GM12878 (cell line): ENCODE results near the gene YARS1. TPM values are rescaled to one million over a fixed set of nuclear protein-coding genes. Genes with fewer than 3 reads are reported as not detected.

ENCODE experiments used
- BCLAF1 ChIP-seq: fragments of 450-650 bp; IDR thresholded peaks from 2 replicates; pipeline ENCODE4 v1.6.1; 2017; ENCODE audit warnings: antibody characterized with exemption, mild to moderate bottlenecking, moderate library complexity
- E2F8 ChIP-seq: fragments of 450-650 bp; IDR thresholded peaks from 2 replicates; pipeline ENCODE4 v1.6.1; 2018; ENCODE audit warnings: mild to moderate bottlenecking, low read depth, moderate library complexity; ENCODE audit not compliant: partially characterized antibody
- FOXK2 ChIP-seq: fragments of 450-650 bp; IDR thresholded peaks from 2 replicates; pipeline ENCODE4 v1.6.1; 2017; ENCODE audit warnings: mild to moderate bottlenecking, moderate library complexity
- HDAC6 ChIP-seq: fragments of 200-600 bp; sonication (generic); IDR thresholded peaks from one replicate; pipeline ENCODE4 v1.8.0; 2017; ENCODE audit warnings: antibody characterized with exemption; ENCODE audit not compliant: unreplicated experiment
- KDM1A ChIP-seq: fragments of 200-600 bp; sonication (generic); IDR thresholded peaks from 2 replicates; pipeline ENCODE4 v1.6.1; 2016; ENCODE audit warnings: borderline replicate concordance
- PAX5 ChIP-seq: IDR thresholded peaks from 2 replicates; pipeline ENCODE4 v1.6.1; 2011; ENCODE audit warnings: low read depth, low read length, borderline replicate concordance
- PAX8 ChIP-seq: fragments of 450-650 bp; IDR thresholded peaks from 2 replicates; pipeline ENCODE4 v1.6.1; 2017; ENCODE audit warnings: mild to moderate bottlenecking, moderate library complexity
- POLR2A ChIP-seq: IDR thresholded peaks from 2 replicates; pipeline ENCODE4 v1.6.1; 2011; ENCODE audit warnings: low read depth, mild to moderate bottlenecking, low read length
- RB1 ChIP-seq: fragments of 450-650 bp; formaldehyde crosslinking; IDR thresholded peaks from 2 replicates; pipeline ENCODE4 v1.6.1; 2017; ENCODE audit warnings: mild to moderate bottlenecking, borderline replicate concordance
- RBBP5 ChIP-seq: fragments of 200-600 bp; sonication (generic); conservative IDR thresholded peaks from 2 replicates; pipeline ENCODE4 v1.6.1; 2016
- REST ChIP-seq: IDR thresholded peaks from 2 replicates; pipeline ENCODE4 v1.6.1; 2012; ENCODE audit warnings: mild to moderate bottlenecking, low read depth, low read length
- SPI1 ChIP-seq: IDR thresholded peaks from 2 replicates; pipeline ENCODE4 v1.6.1; 2011; ENCODE audit warnings: low read depth, mild to moderate bottlenecking, low read length, moderate library complexity, borderline replicate concordance; ENCODE audit not compliant: insufficient read depth
- TARDBP ChIP-seq: IDR thresholded peaks from 2 replicates; pipeline ENCODE4 v1.6.1; 2016; ENCODE audit warnings: borderline replicate concordance
- TCF7 ChIP-seq: IDR thresholded peaks from 2 replicates; pipeline ENCODE4 v1.6.1; 2014; ENCODE audit warnings: antibody characterized with exemption, borderline replicate concordance
- YBX1 ChIP-seq: fragments of 450-650 bp; IDR thresholded peaks from 2 replicates; pipeline ENCODE4 v1.6.1; 2016; ENCODE audit warnings: antibody characterized with exemption
- YY1 ChIP-seq: IDR thresholded peaks from 2 replicates; pipeline ENCODE4 v1.6.1; 2011; ENCODE audit warnings: low read depth, mild to moderate bottlenecking, low read length
- ZBED1 ChIP-seq: IDR thresholded peaks from 2 replicates; pipeline ENCODE4 v1.6.1; 2016; ENCODE audit warnings: borderline replicate concordance
- ZBTB4 ChIP-seq: fragments of 450-650 bp; formaldehyde crosslinking; IDR thresholded peaks from 2 replicates; pipeline ENCODE4 v1.4.0; 2022; ENCODE audit warnings: mild to moderate bottlenecking, moderate library complexity
- ZNF207 ChIP-seq: fragments of 450-650 bp; IDR thresholded peaks from 2 replicates; pipeline ENCODE4 v1.6.1; 2014; ENCODE audit warnings: antibody characterized with exemption, mild to moderate bottlenecking, borderline replicate concordance
- polyA plus RNA-seq, 11 experiments: library from polyadenylated mRNA; depleted of rRNA in 4 of 11; unstranded in 6 of 11; stranded (reverse) in 5 of 11; fragments of >200 nt; fragmentation: Nextera tagmentation in 4 of 11; fragmentation: Illumina TruSeq in 1 of 11; extraction: Ambion mirVana in 4 of 11; extraction: Trizol in 1 of 11; gene quantifications; 1 replicate in 1 of 11; 2 replicates in 10 of 11; pipeline versions ENCODE4 v1.2.1 to v1.2.3, GENCODE V29; 2011 to 2016; ENCODE audit warnings: inconsistent platforms in 2 of 11, missing spikeins in 2 of 11, low read depth in 1 of 11
- total RNA-seq, 4 experiments: library from RNA; depleted of rRNA in 3 of 4; stranded (reverse); fragments of >200 nt in 3 of 4; fragmentation: Illumina TruSeq in 1 of 4; extraction: Trizol in 1 of 4; gene quantifications; 2 replicates each; pipeline versions ENCODE4 v1.2.1 to v1.2.3, GENCODE V29; 2013 to 2021

YARS1 gene
- total and polyA plus RNA-seq, 10 of the 15 experiments (the other 5 are each of a cell fraction or from before 2014, with no cell fraction given) = 39.9 to 202 (median 136) TPM

- TF ChIP-seq BCLAF1 (no peak), ZBTB4 (CRISPR knock-in tag) (no peak), TARDBP (peak; percentile 86), PAX8 (no peak), TCF7 (peak; percentile 54; the same call in 1 of the 2 replicates), POLR2A (peak; percentile 92), E2F8 (peak; percentile 25), FOXK2 (no peak; the same call in 1 of the 2 replicates), REST (no peak), PAX5 (peak; percentile 74; the same call in 1 of the 2 replicates), SPI1 (no peak), RBBP5 (no peak), RB1 (peak; percentile 94; the same call in 1 of the 2 replicates), ZNF207 (peak; percentile 99), YBX1 (no peak), KDM1A (no peak), ZBED1 (peak; percentile 28; the same call in 1 of the 2 replicates), HDAC6 (peak; percentile 16), YY1 (peak; percentile 90)
These were observed at the start of gene YARS1, which contains the start of gene S100PBP (continued) for GRCh38 chr1:32817159-32817814.
